ENCODE results near the gene IGFBPL1.

DNA sequence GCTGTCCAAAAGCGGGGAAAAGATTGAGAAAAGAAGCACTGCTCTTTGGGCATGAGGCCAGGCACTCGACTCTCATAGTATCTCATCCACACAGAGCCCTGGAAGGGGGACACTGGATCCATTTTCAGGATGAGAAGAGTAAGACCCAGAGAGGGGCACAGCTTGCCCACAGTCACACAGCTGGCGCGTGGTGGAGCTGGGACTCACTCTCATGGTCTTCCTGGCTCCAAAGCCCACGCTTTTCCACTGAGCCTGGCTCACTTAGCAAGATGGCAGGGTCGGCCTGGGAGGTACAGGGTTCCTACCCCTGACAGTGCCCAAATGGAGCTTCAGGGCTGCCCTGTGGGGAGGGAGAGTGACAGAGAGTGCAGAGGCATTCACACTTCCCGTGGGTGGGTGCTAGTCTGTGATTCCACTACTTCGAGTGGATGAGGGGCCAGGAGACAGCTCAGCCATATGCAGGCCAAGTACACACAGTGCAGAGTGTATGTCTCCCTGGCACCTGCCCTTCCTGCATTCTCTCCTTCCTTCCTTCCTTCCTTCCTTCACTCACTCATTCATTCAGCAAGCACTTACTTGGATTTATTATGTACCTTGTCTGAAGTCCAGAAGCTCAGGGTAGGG is 18.3 kb upstream of the IGFBPL1 start:
- TF ChIP-seq CTCF (IDR thresholded peaks at IDR 0.05) (no peak), POLR2AphosphoS5 (IDR thresholded peaks at IDR 0.05; ENCODE audit: insufficient read depth in 1 of 2, low read depth in 1 of 2) (no peak), POLR2A (IDR thresholded peaks at IDR 0.05) (no peak)

All from vagina (tissue), 2 donors.